HG03064 (cell line): ENCODE measurements around the gene NOP53.
"Not testable (repeated sequence)": the region's sequence is repeated elsewhere in the genome, so short reads cannot be mapped to it uniquely, and the experiment has no call there.

Experiments used
- ATAC-seq: cut with Tn5 transposase; IDR thresholded peaks from one replicate; pipeline ENCODE4 v1.9.1; 2021; ENCODE audit warnings: low read depth; ENCODE audit not compliant: unreplicated experiment

The NOP53 gene

DNA sequence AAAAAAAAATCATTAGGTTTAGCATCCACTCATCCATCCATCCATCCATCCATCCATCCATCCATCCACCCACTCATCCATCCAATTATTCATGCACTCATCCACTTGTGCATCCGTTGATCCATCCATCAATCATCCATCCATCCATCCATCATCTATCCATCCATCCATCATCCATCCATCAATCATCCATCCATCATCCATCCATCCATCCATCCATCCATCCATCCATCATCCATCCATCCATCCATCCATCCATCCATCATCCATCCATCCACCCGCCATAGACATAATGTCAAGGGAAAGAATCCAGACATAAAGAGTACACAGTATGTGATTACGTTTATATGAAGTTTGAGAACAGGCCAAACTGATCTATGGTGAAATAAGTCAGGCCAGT, 24.2 kb downstream of the NOP53 start:
- no peak for ATAC-seq

DNA sequence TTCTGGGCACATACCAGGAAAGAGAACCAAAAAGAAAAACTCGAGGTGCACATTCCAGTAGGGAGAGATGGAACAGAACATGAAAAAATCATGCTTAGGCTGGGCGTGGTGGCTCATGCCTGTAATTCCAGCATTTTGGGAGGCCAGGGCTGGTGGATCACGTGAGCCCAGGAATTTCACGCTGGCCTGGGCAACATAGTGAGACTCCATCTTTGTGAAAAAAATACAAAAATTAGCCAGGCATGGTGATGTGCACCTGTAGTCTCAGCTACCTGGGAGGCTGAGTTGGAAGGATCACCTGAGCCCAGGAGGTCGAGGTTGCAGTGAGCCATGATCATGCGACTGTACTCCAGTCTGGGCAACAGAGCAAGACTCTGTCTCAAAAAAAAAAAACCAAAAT, 25.9 kb downstream of the NOP53 start:
- not testable (repeated sequence) for ATAC-seq

DNA sequence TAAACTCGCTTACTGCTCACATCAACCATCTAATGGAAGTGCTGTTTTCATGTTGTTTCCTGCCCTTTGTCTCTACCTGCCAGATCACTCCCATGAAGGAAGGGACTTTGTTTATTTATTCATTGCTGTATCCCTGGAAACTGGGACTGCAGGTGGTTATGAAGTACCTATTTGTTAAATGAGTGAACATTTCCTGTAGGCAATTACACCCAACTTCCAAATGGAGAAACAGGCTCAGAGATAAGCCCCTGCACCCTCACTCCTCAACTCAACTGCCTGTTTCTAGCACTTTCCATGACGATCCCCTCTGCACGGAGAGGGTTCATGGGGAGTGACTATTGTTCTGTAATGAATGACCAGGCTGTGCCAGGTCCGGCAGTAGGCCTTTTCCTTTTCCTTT, 31.2 kb downstream of the NOP53 start:
- ATAC-seq: no peak

DNA sequence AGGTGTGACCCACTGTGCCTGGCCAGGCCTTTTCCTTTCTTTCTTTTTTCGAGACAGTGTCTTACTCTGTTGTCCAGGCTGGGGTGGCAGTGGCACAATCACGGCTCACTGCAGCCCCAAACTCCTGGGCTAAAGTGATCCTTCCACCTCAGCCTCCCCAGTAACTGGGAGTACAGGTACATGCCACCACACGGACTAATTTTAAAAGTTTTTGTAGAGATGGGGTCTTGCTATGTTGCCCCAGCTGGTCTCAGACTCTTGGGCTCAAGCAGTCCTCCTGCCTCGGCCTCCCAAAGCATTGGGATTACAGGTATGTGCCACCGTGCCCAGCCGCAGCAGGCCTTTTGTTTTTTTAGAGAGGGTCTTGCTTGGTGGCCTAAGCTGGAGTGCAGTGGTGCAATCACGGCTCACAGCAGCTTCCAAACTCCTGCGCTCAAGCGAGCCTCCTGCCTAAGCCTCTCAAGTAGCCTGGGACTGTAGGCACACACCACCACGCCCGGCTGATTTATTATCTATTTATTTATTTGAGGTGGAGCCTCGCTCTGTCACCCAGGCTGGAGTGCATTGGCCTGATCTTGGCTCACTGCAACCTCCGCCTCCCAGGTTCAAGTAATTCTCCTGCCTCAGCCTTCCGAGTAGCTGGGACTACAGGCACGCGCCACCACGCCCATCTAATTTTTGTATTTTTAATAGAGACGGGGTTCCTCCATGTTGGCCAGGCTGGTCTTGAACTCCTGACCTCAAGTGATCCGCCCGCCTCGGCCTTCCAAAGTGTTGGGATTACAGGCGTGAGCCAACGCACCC, 32.1 kb downstream of the NOP53 start:
- not testable (repeated sequence) for ATAC-seq

DNA sequence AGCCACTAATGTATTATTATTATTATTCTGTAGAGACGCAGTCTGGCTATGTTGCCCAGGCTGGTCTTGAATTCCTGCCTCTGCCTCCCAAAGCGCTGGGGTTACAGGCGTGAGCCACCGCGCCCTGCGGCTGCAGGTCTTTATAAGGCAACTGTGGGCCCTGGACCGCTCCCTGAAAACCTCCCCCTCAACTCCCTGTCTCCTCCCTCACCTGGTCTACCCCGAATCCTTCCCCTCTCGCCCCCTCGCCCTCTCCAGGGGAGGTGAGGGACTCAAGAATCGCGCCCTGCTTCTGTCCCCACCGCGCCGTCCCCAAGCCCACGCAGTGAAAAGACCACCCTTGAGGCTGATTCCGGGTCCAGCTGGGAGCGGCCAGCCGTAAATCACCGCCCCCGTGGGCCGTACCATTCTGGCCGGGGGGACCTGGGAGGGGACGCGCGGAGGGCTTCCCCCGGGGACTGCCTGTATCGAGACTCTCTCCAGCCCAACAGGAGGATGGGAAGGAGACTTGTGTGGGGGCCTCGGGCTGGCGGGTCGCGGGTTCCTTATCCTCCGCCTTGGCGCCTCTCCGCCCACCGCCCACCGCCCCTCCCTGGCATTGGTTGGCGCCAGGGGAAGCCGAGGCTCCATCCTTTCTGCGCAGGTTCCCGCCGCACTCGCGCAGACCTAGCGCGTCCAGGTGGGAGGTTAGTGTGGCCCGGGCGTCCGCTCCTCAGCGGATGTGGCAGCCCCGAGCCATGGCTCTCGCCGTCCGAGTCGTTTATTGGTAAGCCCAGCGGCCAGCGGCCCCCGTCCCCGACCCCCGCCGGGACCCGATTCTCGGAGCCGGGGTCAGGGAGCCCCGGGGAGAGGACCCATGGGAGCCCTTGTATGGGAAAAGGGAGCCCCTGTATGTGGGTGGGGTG, 33.0 kb downstream of the NOP53 start, which contains the start of gene SELENOW:
TSS of gene SELENOW (plus strand) at position 655 of the 905 bp plus-strand sequence. CDS start at position 738, 83 bp downstream.
- ATAC-seq: peak; percentile 70

DNA sequence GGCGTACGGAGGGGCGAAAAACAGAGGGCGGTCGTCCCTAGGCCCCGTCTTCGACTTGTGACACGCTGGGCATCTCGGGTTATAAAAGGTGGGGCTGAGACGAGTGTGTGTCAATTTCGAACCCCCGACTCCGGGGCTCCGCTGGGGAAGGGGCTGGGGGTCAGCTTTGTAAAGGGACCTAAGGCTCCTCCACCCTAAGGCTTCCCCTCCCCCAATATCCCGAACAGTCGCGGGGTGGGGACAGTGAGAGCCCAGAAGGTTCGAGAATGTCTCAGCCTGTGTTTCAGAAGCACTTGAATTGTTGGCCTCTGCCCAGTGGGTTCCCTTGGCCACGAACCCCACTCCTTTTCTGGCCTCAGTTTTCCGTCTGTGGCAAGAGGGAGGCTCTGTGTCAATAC, 33.6 kb downstream of the NOP53 start:
- ATAC-seq: no peak

DNA sequence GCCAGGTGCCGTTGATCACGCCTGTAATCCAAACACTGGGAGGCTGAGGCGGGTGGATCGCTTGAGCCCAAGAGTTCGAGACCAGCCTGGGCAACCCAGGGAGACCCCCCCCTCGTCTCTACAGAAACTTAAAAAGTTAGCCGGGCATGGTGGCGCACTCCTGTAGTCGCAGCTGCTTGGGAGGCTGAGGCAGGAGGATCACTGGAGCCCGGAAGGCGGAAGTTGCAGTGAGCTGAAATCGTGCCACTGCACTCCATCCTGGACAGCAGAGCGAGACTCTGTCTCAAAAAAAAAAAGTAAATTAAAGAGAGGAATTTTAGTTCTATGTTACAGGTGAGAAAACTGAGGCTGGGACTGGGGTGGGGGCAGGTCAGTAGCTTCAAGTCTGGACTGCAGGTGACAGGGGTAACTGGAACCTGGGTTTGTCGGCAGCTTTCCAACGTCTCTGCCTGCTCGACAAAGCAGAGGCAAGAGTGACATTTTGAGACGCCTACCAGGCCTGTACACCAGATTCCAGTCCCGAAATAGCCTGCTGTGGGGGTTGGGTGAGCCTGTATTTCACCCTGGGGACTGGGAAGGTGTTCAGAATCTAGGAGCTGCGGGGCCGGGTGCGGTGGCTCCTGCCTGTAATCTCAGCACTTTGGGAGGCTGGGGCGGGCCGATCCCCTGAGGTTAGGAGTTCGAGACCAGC, 34.3 kb downstream of the NOP53 start:
- no peak for ATAC-seq

DNA sequence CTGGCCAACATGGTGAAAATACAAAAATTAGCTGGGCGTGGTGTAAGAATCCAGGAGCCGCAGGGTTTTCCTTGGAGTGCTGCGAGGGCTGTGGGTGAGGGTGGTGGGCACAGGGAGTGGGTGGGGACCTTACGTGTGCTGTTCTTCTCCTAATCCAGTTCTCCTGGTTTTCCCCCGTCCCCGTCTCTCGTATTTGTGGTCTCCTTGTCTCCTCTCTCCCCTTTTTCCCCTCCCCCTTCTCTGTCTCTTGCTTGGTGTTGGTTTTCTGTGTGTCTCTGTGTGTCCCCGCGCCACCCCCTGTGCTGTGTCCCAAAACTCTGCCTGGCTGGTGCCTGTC, 34.8 kb downstream of the NOP53 start:
- no peak for ATAC-seq

DNA sequence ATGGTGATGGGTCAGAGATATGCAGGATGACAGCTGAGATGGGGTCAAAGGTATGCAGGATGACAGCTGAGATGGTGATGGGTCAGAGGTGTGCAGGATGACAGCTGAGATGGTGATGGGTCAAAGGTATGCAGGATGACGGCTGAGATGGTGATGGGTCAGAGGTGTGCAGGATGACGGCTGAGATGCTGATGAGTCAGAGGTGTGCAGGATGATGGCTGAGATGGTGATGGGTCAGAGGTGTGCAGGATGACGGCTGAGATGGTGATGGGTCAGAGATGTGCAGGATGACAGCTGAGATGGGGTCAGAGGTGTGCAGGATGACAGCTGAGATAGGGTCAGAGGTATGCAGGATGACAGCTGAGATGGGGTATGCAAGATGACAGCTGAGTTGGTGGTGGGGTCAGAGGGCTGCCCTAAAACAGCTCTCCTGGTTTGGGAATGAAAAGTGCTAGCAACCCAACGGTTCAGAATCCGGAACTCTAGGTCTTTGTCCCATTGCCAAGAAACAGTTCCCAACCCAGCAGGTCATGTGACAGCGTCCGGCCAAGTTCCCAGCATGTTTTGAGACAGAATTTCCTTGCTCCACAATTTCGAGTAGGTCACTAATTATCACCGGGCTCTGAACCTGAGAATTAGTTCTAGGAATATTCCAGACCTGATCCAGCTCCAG, 36.4 kb downstream of the NOP53 start:
- no peak for ATAC-seq

DNA sequence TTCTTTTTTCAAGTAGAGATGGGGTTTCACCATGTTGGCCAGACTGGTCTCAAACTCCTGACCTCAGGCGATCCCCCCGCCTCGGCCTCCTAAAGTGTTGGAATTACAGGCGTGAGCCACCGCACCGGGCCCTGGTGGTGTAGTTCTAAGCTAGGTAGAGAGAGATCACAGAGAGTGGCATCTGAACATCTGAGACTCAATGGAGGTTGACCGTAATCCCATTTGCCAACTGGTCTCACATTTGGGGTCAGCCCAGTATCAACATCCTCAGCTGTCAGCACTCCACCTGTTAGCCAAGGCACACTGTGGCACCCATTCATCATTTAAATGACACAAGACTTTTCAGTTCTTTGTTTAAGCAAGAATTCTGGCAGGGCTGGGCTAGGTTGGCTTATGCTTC, 41.2 kb downstream of the NOP53 start:
- ATAC-seq: no peak

DNA sequence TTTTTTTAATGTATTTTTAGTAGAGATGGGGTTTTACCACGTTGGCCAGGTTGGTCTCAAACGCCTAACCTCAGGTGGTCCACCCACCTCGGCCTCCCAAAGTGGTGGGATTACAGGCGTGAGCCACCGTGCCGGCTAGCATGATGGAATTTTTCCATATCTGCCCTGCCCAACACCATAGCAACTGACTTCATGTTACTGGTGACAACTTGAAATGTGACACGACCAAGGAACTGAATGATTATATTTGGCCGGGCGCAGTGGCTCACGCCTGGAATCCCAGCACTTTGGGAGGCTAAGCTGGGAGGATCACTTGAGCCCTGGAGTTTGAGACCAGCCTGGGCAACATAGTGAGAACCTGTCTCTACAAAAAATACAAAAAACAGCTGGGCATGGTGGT, 42.0 kb downstream of the NOP53 start:
- not testable (repeated sequence) for ATAC-seq

DNA sequence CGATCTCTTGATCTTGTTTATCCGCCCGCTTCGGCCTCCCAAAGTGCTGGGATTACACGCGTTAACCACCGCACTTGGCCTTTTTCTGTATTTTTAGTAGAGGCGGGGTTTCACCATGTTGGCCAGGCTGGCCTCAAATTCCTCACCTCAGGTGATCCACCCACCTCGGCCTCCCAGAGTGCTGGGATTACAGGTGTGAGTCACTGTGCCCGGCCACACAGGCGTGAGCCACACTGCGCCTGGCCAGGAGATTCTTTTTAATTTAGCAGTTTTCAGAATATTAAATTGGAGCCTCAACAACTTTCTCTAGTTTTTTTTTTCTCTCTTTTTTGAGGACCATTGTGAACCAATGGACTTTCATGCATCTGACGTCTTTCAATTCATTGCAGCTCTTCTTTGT, 44.5 kb downstream of the NOP53 start:
- not testable (repeated sequence) for ATAC-seq

DNA sequence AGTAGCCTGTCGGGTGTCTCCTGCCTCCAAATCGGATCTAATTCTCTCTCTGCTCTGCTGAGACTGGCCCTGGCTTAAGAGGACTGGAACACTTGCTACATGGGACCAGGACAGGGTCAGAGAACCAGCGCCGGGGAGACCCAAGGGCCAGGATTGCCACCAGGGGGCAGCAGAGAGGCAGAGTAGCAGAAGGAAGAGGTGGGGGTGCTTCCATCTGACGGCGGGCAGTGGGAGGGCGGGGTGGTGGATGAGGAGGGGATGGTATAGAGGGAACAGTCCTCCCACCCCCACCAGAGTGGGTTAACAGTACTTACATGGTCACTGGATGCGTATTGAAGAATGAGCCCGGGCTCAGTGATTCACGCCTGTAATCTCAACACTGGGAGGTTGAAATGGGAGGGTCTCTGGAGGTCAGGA, 45.1 kb downstream of the NOP53 start:
- no peak for ATAC-seq

DNA sequence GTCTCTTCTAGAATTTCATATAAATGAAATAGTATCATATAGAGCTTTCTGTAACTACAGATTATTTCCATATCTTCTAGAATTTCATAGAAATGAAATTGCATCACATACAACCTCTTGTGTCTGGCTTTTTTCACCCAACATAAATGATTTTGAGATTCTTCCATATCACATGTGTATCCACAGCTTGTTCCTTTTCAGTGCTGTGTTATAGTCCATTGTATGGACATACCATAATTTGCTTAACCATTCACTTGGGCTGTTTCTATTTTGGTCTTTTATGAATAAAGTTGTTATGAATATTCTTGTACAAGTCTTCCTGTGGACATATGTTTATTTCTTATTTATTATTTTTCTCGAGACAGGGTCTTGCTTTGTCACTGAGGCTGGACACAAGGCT, 47.3 kb downstream of the NOP53 start:
- ATAC-seq: no peak

DNA sequence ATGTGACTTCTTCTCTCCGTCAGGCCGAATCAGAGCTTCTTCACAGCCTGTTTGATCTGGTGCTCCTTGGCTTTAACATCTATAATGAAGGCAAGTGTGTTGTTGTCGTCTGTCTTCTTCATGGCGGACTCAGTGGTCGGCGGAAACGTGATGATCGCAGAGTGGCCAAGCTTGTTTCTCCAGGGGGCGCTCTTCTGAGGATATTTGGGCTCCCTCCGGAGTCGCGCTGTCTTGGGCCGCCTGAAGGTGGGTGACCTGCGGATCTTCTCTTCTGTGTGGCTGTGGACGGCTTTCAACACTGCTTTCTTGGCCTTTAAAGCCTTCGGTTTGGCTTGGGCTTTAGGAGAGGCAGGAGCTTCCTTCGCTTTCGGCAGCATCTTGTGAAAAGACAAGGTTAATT, 49.2 kb downstream of the NOP53 start:
- no peak for ATAC-seq

DNA sequence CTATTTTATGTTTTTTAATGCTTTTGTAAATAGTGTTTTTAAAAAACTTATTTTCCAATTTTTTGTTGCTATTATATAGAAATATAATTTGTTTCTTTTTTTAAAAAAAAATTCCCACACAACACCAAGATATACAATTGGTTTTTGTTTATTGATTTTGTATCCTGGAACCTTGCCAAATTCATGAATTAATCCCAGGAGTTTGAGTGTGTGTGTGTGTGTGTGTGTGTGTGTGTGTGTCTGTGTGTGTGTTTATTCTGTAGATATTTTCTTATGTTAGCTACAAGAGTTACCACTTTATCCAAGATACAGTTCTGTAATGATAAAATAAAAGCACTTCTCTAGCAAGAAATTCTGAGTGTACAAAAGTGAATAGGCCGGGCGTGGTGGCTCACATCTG, 51.4 kb downstream of the NOP53 start:
- no peak for ATAC-seq

DNA sequence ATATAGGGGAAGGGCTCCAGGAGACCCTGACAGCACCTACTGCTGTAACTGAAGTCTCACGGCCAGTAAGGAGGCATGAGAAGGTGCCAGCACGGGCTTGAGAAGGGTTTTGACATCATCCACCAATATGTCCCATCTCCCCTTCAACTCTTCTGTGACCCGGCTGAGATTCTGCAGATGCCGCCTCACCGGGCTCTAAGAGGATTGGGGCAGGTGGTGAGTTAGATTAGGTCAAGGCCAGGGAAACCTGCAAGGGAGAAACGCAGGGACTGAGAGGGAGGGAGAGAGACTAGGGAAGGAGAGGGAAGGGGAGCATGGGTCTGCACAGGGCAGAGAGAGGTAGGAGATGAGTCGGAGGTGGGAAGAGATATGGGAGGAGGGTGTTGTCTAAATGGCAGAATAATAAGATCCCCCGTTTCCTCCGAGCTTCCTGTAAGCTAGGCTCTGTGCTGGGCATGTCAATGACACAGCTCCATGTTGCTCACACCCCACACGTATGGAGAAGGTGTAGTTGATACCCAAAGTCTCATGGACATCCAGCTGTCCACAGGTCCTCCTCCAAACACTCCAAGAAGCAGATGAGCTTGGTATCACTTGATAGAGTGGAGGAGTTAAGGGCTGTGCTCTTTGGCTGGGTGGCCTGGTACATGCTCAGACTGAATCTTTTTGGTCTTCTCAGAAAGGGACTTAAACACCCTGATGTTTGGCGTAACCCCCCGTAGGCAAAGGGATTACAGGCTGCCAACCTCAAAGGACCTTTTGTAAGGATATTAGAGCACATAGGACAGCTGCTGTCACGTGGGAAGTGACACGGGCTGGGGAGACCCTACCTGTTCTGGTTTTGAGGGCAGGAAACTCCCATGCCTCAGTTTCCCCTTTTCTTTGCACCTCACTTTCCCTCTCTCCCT, 52.9 kb downstream of the NOP53 start:
- no peak for ATAC-seq

DNA sequence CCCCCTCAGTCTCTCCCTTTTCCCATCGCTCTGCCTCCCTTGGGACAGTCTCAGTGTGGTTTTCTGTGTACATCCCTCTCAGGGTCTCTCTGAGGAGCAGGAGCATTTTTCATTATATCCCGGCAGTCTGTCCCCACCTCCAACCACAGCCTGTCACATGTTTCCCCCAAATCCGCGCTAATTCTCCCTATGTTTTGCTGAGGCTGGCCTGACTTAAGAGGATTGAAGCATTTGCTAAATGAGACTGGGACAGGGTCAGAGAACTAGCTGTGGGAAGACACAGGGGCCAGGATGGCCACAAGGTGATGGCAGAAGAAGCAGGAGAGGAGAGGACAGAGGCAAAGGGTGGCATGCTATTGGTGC, 53.5 kb downstream of the NOP53 start:
- ATAC-seq: no peak

DNA sequence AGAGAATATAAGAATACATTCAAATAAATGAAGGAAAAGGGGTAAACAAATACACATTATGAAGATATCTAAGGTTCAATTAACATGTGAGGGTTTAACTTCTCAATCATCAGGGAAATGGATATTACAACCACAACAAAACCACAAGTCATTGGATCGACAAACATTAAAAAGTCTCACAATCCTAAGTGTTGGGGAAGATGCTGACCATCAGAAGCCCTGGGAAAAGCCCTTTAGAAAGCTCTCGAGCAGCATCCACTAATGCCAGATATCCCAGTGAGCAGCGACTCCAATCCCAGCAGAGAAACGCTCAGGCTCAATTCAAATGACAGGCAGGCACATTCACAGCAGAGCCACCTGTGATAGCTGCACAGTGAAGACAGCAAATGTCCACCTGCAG, 55.9 kb downstream of the NOP53 start:
- no peak for ATAC-seq
